SJCRH30 (cell line): ENCODE results near the gene ZCCHC7. TPM values are rescaled to one million over a fixed set of nuclear protein-coding genes. Genes with fewer than 3 reads are reported as not detected.
"Not testable (repeated sequence)": the region's sequence is repeated elsewhere in the genome, so short reads cannot be mapped to it uniquely, and the experiment has no call there.

Experiments used
- DNase-seq, 2 experiments: peaks; one replicate each; pipeline ENCODE4 v3.0.0-alpha.2; 2015 to 2020
- H3K27ac ChIP-seq: fragments of 250-450 bp; sonication (Bioruptor Pico); 2 replicates; pipeline ENCODE4 v1.5.1; 2020; ENCODE audit warnings: mild to moderate bottlenecking, moderate library complexity
- H3K27me3 ChIP-seq: fragments of 250-450 bp; sonication (Bioruptor Pico); 2 replicates; pipeline ENCODE4 v1.5.1; 2020; ENCODE audit warnings: mild to moderate bottlenecking, moderate library complexity
- H3K36me3 ChIP-seq: fragments of 250-450 bp; sonication (Bioruptor Pico); 2 replicates; pipeline ENCODE4 v1.5.1; 2020; ENCODE audit warnings: mild to moderate bottlenecking, moderate library complexity
- H3K4me1 ChIP-seq: fragments of 250-450 bp; sonication (Bioruptor Pico); 2 replicates; pipeline ENCODE4 v1.5.1; 2020; ENCODE audit warnings: mild to moderate bottlenecking, moderate library complexity
- H3K4me3 ChIP-seq: fragments of 250-450 bp; sonication (Bioruptor Pico); 2 replicates; pipeline ENCODE4 v1.5.1; 2020; ENCODE audit warnings: mild to moderate bottlenecking, moderate library complexity
- H3K9me3 ChIP-seq: fragments of 250-450 bp; sonication (Bioruptor Pico); replicated peaks from 2 replicates; pipeline ENCODE4 v1.5.1; 2020; ENCODE audit warnings: mild to moderate bottlenecking, moderate library complexity
- total RNA-seq: library from RNA; depleted of rRNA; stranded (reverse); fragments of >200 nt; shearing (Covaris generic); gene quantifications from 2 replicates; pipeline ENCODE4 v1.2.3, GENCODE V29; 2014

The ZCCHC7 gene
- total RNA-seq, 1 experiment from 2014 or later = 19.5 TPM

- Histone ChIP-seq H3K4me3 (no peak overlapping the region), H3K27ac (no peak overlapping the region), H3K36me3 (no peaks in the 10 kb centered on the region), H3K4me1 (peaks cover 29% of the 10 kb centered on the region), H3K9me3 (no peaks in the 10 kb centered on the region), H3K27me3 (no peaks in the 10 kb centered on the region)
- no peak for DNase-seq
Measured at GRCh38 chr9:37290366-37290939, 170.1 kb downstream of the ZCCHC7 start.

GRCh38 chr9:37290940-37291485 lies 170.6 kb downstream of the ZCCHC7 start:
- H3K27me3 ChIP-seq = no peaks in the 10 kb centered on the region
- no peak overlapping the region for H3K4me3 ChIP-seq
- H3K27ac ChIP-seq = 0 out of 2 replicates have a peak overlapping the region, but pooled peaks have one; percentile 2
- DNase-seq = no peak
- H3K36me3 ChIP-seq = no peaks in the 10 kb centered on the region
- H3K9me3 ChIP-seq = no peaks in the 10 kb centered on the region
- peaks cover 26% of the 10 kb centered on the region for H3K4me1 ChIP-seq

- H3K4me3 ChIP-seq, H3K27ac ChIP-seq, H3K36me3 ChIP-seq, DNase-seq, H3K27me3 ChIP-seq, H3K9me3 ChIP-seq: not testable (repeated sequence)
- peaks cover 26% of the 10 kb centered on the region for H3K4me1 ChIP-seq
Measured at GRCh38 chr9:37291612-37292238, 171.4 kb downstream of the ZCCHC7 start.

- H3K4me3 ChIP-seq = no peak overlapping the region
- no peak for DNase-seq
- no peaks in the 10 kb centered on the region for H3K36me3 ChIP-seq
- peaks cover 26% of the 10 kb centered on the region for H3K4me1 ChIP-seq
- no peak overlapping the region for H3K27ac ChIP-seq
- H3K9me3 ChIP-seq = no peaks in the 10 kb centered on the region
- no peaks in the 10 kb centered on the region for H3K27me3 ChIP-seq
Measured at GRCh38 chr9:37292896-37293295, 172.5 kb downstream of the ZCCHC7 start.

GRCh38 chr9:37293664-37294524 lies 173.5 kb downstream of the ZCCHC7 start:
- no peak overlapping the region for H3K4me3 ChIP-seq
- 0 out of 2 replicates have a peak overlapping the region, but pooled peaks have one; percentile 0 for H3K27ac ChIP-seq
- no peaks in the 10 kb centered on the region for H3K9me3 ChIP-seq
- peaks cover 26% of the 10 kb centered on the region for H3K4me1 ChIP-seq
- H3K27me3 ChIP-seq = no peaks in the 10 kb centered on the region
- H3K36me3 ChIP-seq = no peaks in the 10 kb centered on the region
- DNase-seq = peak; percentile 39 to 84

- H3K4me3 ChIP-seq = no peak overlapping the region
- H3K27me3 ChIP-seq = no peaks in the 10 kb centered on the region
- H3K36me3 ChIP-seq = no peaks in the 10 kb centered on the region
- H3K27ac ChIP-seq = no peak overlapping the region
- H3K4me1 ChIP-seq = peaks cover 26% of the 10 kb centered on the region
- DNase-seq = no peak
- no peaks in the 10 kb centered on the region for H3K9me3 ChIP-seq
Measured at GRCh38 chr9:37295178-37295577, 174.8 kb downstream of the ZCCHC7 start.

- Histone ChIP-seq H3K9me3 (no peaks in the 10 kb centered on the region), H3K27ac (no peak overlapping the region), H3K27me3 (no peaks in the 10 kb centered on the region), H3K4me1 (peaks cover 26% of the 10 kb centered on the region), H3K4me3 (no peak overlapping the region), H3K36me3 (no peaks in the 10 kb centered on the region)
- no peak for DNase-seq
Measured at GRCh38 chr9:37295796-37296195, 175.4 kb downstream of the ZCCHC7 start.

GRCh38 chr9:37297592-37297991 lies 177.2 kb downstream of the ZCCHC7 start:
- Histone ChIP-seq H3K27me3 (no peaks in the 10 kb centered on the region), H3K36me3 (no peaks in the 10 kb centered on the region), H3K4me1 (peaks cover 22% of the 10 kb centered on the region), H3K9me3 (no peaks in the 10 kb centered on the region), H3K4me3 (no peak overlapping the region), H3K27ac (no peak overlapping the region)
- DNase-seq = no peak

- Histone ChIP-seq H3K4me3 (no peak overlapping the region), H3K27me3 (no peaks in the 10 kb centered on the region), H3K36me3 (no peaks in the 10 kb centered on the region), H3K9me3 (no peaks in the 10 kb centered on the region), H3K4me1 (no peaks in the 10 kb centered on the region), H3K27ac (no peak overlapping the region)
- DNase-seq = no peak
Measured at GRCh38 chr9:37300620-37301019, 180.2 kb downstream of the ZCCHC7 start.

GRCh38 chr9:37301042-37301853 lies 180.9 kb downstream of the ZCCHC7 start:
- H3K27ac ChIP-seq = no peak overlapping the region
- no peak overlapping the region for H3K4me3 ChIP-seq
- no peaks in the 10 kb centered on the region for H3K36me3 ChIP-seq
- no peaks in the 10 kb centered on the region for H3K9me3 ChIP-seq
- no peaks in the 10 kb centered on the region for H3K4me1 ChIP-seq
- no peaks in the 10 kb centered on the region for H3K27me3 ChIP-seq
- DNase-seq = no peak

GRCh38 chr9:37301854-37302172 lies 181.4 kb downstream of the ZCCHC7 start:
- no peaks in the 10 kb centered on the region for H3K4me1 ChIP-seq
- no peak for DNase-seq
- H3K27ac ChIP-seq = no peak overlapping the region
- H3K9me3 ChIP-seq = no peaks in the 10 kb centered on the region
- H3K4me3 ChIP-seq = no peak overlapping the region
- H3K36me3 ChIP-seq = no peaks in the 10 kb centered on the region
- no peaks in the 10 kb centered on the region for H3K27me3 ChIP-seq

GRCh38 chr9:37302277-37302676 lies 181.9 kb downstream of the ZCCHC7 start:
- Histone ChIP-seq H3K27me3 (no peaks in the 10 kb centered on the region), H3K4me1 (no peaks in the 10 kb centered on the region), H3K27ac (no peak overlapping the region), H3K9me3 (no peaks in the 10 kb centered on the region), H3K4me3 (no peak overlapping the region), H3K36me3 (peaks cover 4% of the 10 kb centered on the region)
- no peak for DNase-seq

- not testable (repeated sequence) for DNase-seq, H3K4me1 ChIP-seq, H3K27me3 ChIP-seq, H3K4me3 ChIP-seq, H3K36me3 ChIP-seq, H3K27ac ChIP-seq, H3K9me3 ChIP-seq
Measured at GRCh38 chr9:37303272-37303671, 182.9 kb downstream of the ZCCHC7 start.

GRCh38 chr9:37309136-37309535 lies 188.8 kb downstream of the ZCCHC7 start:
- Histone ChIP-seq H3K9me3 (no peaks in the 10 kb centered on the region), H3K4me3 (no peak overlapping the region), H3K36me3 (peaks cover 6% of the 10 kb centered on the region), H3K4me1 (no peaks in the 10 kb centered on the region), H3K27me3 (no peaks in the 10 kb centered on the region), H3K27ac (no peak overlapping the region)
- peak in 1 of 2 experiments; percentile 26 for DNase-seq
